ENCODE data around the gene ASB5. TPM values are rescaled to one million over a fixed set of nuclear protein-coding genes. Genes with fewer than 3 reads are reported as not detected.

Gene ASB5
- total and polyA plus RNA-seq, 9 of the 15 experiments (the other 6 are each of a cell fraction or from before 2014, with no cell fraction given), result not detected

GRCh38 chr4:176273736-176274135 lies 4.7 kb upstream of the ASB5 start:
- H3K79me2 ChIP-seq (ENCODE audit: control insufficient read depth, insufficient read depth, low read length), result no peaks in the 10 kb centered on the region
- intact Hi-C loops (cut with micrococcal nuclease), result no loop called here
- ATAC-seq, result no peak
- no peak overlapping the region for H3K27ac ChIP-seq (ENCODE audit: extremely low read depth, low read depth, low read length)
- no peaks in the 10 kb centered on the region for H3K36me3 ChIP-seq (ENCODE audit: control insufficient read depth, insufficient read depth, low read length)
- ChIA-PET CTCF (ENCODE audit: low intra/inter-chr PET ratio) (no interaction called here), POLR2A (interaction anchor here (1.1 to 1.2 kb wide), 2 partner anchors 18 to 58 kb away, joined by 3 read pairs; no protein-coding TSS in a partner anchor)
- no peaks in the 10 kb centered on the region for H3K4me1 ChIP-seq (replicated peaks in 1 of 2; ENCODE audit: control insufficient read depth in 2 of 2, insufficient read depth in 2 of 2, low read length in 2 of 2)
- TF ChIP-seq, protein P1, sequence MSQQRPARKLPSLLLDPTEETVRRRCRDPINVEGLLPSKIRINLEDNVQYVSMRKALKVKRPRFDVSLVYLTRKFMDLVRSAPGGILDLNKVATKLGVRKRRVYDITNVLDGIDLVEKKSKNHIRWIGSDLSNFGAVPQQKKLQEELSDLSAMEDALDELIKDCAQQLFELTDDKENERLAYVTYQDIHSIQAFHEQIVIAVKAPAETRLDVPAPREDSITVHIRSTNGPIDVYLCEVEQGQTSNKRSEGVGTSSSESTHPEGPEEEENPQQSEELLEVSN (IDR thresholded peaks at IDR 0.05; ENCODE audit: borderline replicate concordance in 1 of 2, extremely low read depth in 1 of 2, insufficient read depth in 1 of 2, insufficient read length in 1 of 2, low read depth in 1 of 2, low read length in 1 of 2, poor library complexity in 1 of 2, severe bottlenecking in 1 of 2), result no peak
- TF ChIP-seq SRSF7 (optimal IDR thresholded peaks at IDR 0.05; ENCODE audit: low read depth, low read length), result no peak
- TF ChIP-seq KLF1 (tag; IDR thresholded peaks at IDR 0.05), result no peak
- TF ChIP-seq CHCHD3 (CRISPR knock-in tag; IDR thresholded peaks at IDR 0.05), result no peak
- TF ChIP-seq PHF8 (IDR thresholded peaks at IDR 0.05; ENCODE audit: borderline replicate concordance, low read length), result no peak
- no peak for TF ChIP-seq PHF21A (IDR thresholded peaks at IDR 0.05; ENCODE audit: borderline replicate concordance, low read depth)
- no peak for TF ChIP-seq COPS2 (conservative IDR thresholded peaks at IDR 0.05)
- no peak for DNase-seq (ENCODE audit: extremely low read depth in 1 of 4, low spot score in 3 of 4)
- BruUV-seq (replicated peaks), result no TSS peak
- no peaks in the 10 kb centered on the region for H3K9me1 ChIP-seq (ENCODE audit: control insufficient read depth, insufficient read depth, low read length)
- no peaks in the 10 kb centered on the region for H3K27me3 ChIP-seq (ENCODE audit: control insufficient read depth in 2 of 2, insufficient read depth in 2 of 2, low read length in 2 of 2)
- no peaks in the 10 kb centered on the region for H3K9me3 ChIP-seq (replicated peaks; ENCODE audit: control insufficient read depth, insufficient read depth, low read depth, low read length)
- no peak overlapping the region for H2AFZ ChIP-seq (ENCODE audit: low read depth, low read length)
- WGBS (ENCODE audit: insufficient coverage, low coverage, missing lambda C conversion rate), result 32% methylated on average over 4 of the region's 4 CpGs
- in situ Hi-C loops (cut with MboI), result no loop called here
- H3K9ac ChIP-seq (ENCODE audit: insufficient read depth in 1 of 2, low read depth in 2 of 2, low read length in 2 of 2), result no peak overlapping the region
- no peak overlapping the region for H3K4me2 ChIP-seq (ENCODE audit: insufficient read depth, low read length)
- no peak for FAIRE-seq
- H3K4me3 ChIP-seq, result no peak overlapping the region
- H4K20me1 ChIP-seq (replicated peaks; ENCODE audit: control insufficient read depth, insufficient read depth, low read length), result no peaks in the 10 kb centered on the region
